ENCODE measurements around the gene PAPLN.

Gene PAPLN

DNA sequence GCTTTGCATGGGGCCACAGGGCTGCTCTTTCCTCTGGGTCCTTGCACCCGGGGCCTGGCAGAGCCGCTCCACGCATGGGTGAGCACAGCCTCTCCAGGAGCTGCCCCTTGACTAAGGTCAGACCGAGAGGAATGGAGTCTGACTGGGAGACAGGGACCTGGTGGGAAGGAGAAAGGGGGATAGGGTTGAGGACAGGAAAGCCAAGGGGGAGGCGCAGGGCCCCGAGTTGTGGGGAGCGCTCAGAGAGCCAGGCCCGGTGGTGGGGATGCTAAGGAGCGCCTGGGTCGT is 16.0 kb downstream of the PAPLN start:
- Histone ChIP-seq H2AK5ac (ENCODE audit: low read length) (no peak overlapping the region), H3K27me3 (ENCODE audit: insufficient read depth, low read length, poor library complexity) (no peaks in the 10 kb centered on the region), H3K79me1 (ENCODE audit: low read length) (no peaks in the 10 kb centered on the region), H3K23ac (ENCODE audit: low read length) (no peak overlapping the region), H4K5ac (ENCODE audit: low read length) (no peak overlapping the region), H3K18ac (ENCODE audit: low read length) (no peak overlapping the region), H3K4ac (ENCODE audit: low read depth, low read length) (no peak overlapping the region), H3K36me3 (ENCODE audit: control insufficient read depth, insufficient read depth, low read length) (no peaks in the 10 kb centered on the region), H3K79me2 (ENCODE audit: control insufficient read depth, insufficient read depth, low read length) (no peaks in the 10 kb centered on the region), H2BK15ac (replicated peaks; ENCODE audit: low read depth) (no peak overlapping the region), H3K27ac (ENCODE audit: low read depth, low read length) (no peak overlapping the region), H4K8ac (ENCODE audit: low read depth, low read length) (no peak overlapping the region), H3K9ac (ENCODE audit: low read length) (no peak overlapping the region), H2BK5ac (ENCODE audit: low read length) (no peak overlapping the region), H3K4me1 (ENCODE audit: control insufficient read depth, low read depth, low read length) (no peaks in the 10 kb centered on the region), H2BK120ac (ENCODE audit: low read depth, low read length) (no peak overlapping the region), H3K4me3 (ENCODE audit: low read length) (no peak overlapping the region), H3K4me2 (ENCODE audit: low read length) (no peak overlapping the region), H3K56ac (ENCODE audit: low read length) (no peak overlapping the region)
- DNase-seq: no peak
- WGBS (ENCODE audit: extremely low coverage, insufficient coverage, low lambda C conversion rate): no CpG with 5 or more reads among the region's 10 CpGs

- H2BK5ac ChIP-seq (ENCODE audit: low read length): no peak overlapping the region
Observed at GRCh38 chr14:73253721-73254120, 16.4 kb downstream of the PAPLN start.

GRCh38 chr14:73254247-73255004 is 17.1 kb downstream of the PAPLN start:
- Histone ChIP-seq H3K9ac (ENCODE audit: low read length) (no peak overlapping the region), H3K4ac (ENCODE audit: low read depth, low read length) (no peak overlapping the region), H3K27me3 (ENCODE audit: insufficient read depth, low read length, poor library complexity) (no peaks in the 10 kb centered on the region), H3K56ac (ENCODE audit: low read length) (no peak overlapping the region), H4K5ac (ENCODE audit: low read length) (no peak overlapping the region), H2AK5ac (ENCODE audit: low read length) (no peak overlapping the region), H3K4me1 (ENCODE audit: control insufficient read depth, low read depth, low read length) (no peaks in the 10 kb centered on the region), H3K18ac (ENCODE audit: low read length) (no peak overlapping the region), H3K27ac (ENCODE audit: low read depth, low read length) (no peak overlapping the region), H3K36me3 (ENCODE audit: control insufficient read depth, insufficient read depth, low read length) (no peaks in the 10 kb centered on the region), H3K4me2 (ENCODE audit: low read length) (no peak overlapping the region), H3K79me1 (ENCODE audit: low read length) (no peaks in the 10 kb centered on the region), H3K79me2 (ENCODE audit: control insufficient read depth, insufficient read depth, low read length) (no peaks in the 10 kb centered on the region), H2BK15ac (replicated peaks; ENCODE audit: low read depth) (no peak overlapping the region), H2BK5ac (ENCODE audit: low read length) (no peak overlapping the region), H3K23ac (ENCODE audit: low read length) (no peak overlapping the region), H3K4me3 (ENCODE audit: low read length) (no peak overlapping the region), H4K8ac (ENCODE audit: low read depth, low read length) (no peak overlapping the region), H2BK120ac (ENCODE audit: low read depth, low read length) (no peak overlapping the region)
- no CpG with 5 or more reads among the region's 28 CpGs for WGBS (ENCODE audit: extremely low coverage, insufficient coverage, low lambda C conversion rate)
- DNase-seq: no peak

More at GRCh38 chr14:73253721-73254120, 16.4 kb downstream of the PAPLN start:
- Histone ChIP-seq H3K27ac (ENCODE audit: low read depth, low read length) (no peak overlapping the region), H3K23ac (ENCODE audit: low read length) (no peak overlapping the region), H3K27me3 (ENCODE audit: insufficient read depth, low read length, poor library complexity) (no peaks in the 10 kb centered on the region), H3K4me2 (ENCODE audit: low read length) (no peak overlapping the region), H3K18ac (ENCODE audit: low read length) (no peak overlapping the region), H3K36me3 (ENCODE audit: control insufficient read depth, insufficient read depth, low read length) (no peaks in the 10 kb centered on the region), H4K5ac (ENCODE audit: low read length) (no peak overlapping the region), H4K8ac (ENCODE audit: low read depth, low read length) (no peak overlapping the region), H3K79me1 (ENCODE audit: low read length) (no peaks in the 10 kb centered on the region), H2BK120ac (ENCODE audit: low read depth, low read length) (no peak overlapping the region), H3K9ac (ENCODE audit: low read length) (no peak overlapping the region), H2BK15ac (replicated peaks; ENCODE audit: low read depth) (no peak overlapping the region), H2AK5ac (ENCODE audit: low read length) (no peak overlapping the region), H3K79me2 (ENCODE audit: control insufficient read depth, insufficient read depth, low read length) (no peaks in the 10 kb centered on the region), H3K4me3 (ENCODE audit: low read length) (no peak overlapping the region), H3K4me1 (ENCODE audit: control insufficient read depth, low read depth, low read length) (no peaks in the 10 kb centered on the region), H3K4ac (ENCODE audit: low read depth, low read length) (no peak overlapping the region), H3K56ac (ENCODE audit: low read length) (no peak overlapping the region)
- no peak for DNase-seq
- no CpG with 5 or more reads among the region's 12 CpGs for WGBS (ENCODE audit: extremely low coverage, insufficient coverage, low lambda C conversion rate)

GRCh38 chr14:73255005-73255400 is 17.7 kb downstream of the PAPLN start:
- Histone ChIP-seq H3K9ac (ENCODE audit: low read length) (no peak overlapping the region), H3K36me3 (ENCODE audit: control insufficient read depth, insufficient read depth, low read length) (no peaks in the 10 kb centered on the region), H3K4ac (ENCODE audit: low read depth, low read length) (no peak overlapping the region), H3K4me2 (ENCODE audit: low read length) (no peak overlapping the region), H3K56ac (ENCODE audit: low read length) (no peak overlapping the region), H4K5ac (ENCODE audit: low read length) (no peak overlapping the region), H4K8ac (ENCODE audit: low read depth, low read length) (no peak overlapping the region), H3K27ac (ENCODE audit: low read depth, low read length) (no peak overlapping the region), H3K4me3 (ENCODE audit: low read length) (no peak overlapping the region), H2AK5ac (ENCODE audit: low read length) (no peak overlapping the region), H2BK5ac (ENCODE audit: low read length) (no peak overlapping the region), H3K27me3 (ENCODE audit: insufficient read depth, low read length, poor library complexity) (no peaks in the 10 kb centered on the region), H3K18ac (ENCODE audit: low read length) (no peak overlapping the region), H2BK15ac (replicated peaks; ENCODE audit: low read depth) (no peak overlapping the region), H3K23ac (ENCODE audit: low read length) (no peak overlapping the region), H3K79me1 (ENCODE audit: low read length) (no peaks in the 10 kb centered on the region), H3K4me1 (ENCODE audit: control insufficient read depth, low read depth, low read length) (no peaks in the 10 kb centered on the region), H2BK120ac (ENCODE audit: low read depth, low read length) (no peak overlapping the region), H3K79me2 (ENCODE audit: control insufficient read depth, insufficient read depth, low read length) (no peaks in the 10 kb centered on the region)
- WGBS (ENCODE audit: extremely low coverage, insufficient coverage, low lambda C conversion rate): no CpG with 5 or more reads among the region's 6 CpGs
- DNase-seq: no peak

- Histone ChIP-seq H4K8ac (ENCODE audit: low read depth, low read length) (no peak overlapping the region), H3K9ac (ENCODE audit: low read length) (no peak overlapping the region), H3K4me3 (ENCODE audit: low read length) (no peak overlapping the region), H3K36me3 (ENCODE audit: control insufficient read depth, insufficient read depth, low read length) (no peaks in the 10 kb centered on the region), H3K79me2 (ENCODE audit: control insufficient read depth, insufficient read depth, low read length) (no peaks in the 10 kb centered on the region), H3K56ac (ENCODE audit: low read length) (no peak overlapping the region), H2BK120ac (ENCODE audit: low read depth, low read length) (no peak overlapping the region), H2AK5ac (ENCODE audit: low read length) (no peak overlapping the region), H4K5ac (ENCODE audit: low read length) (no peak overlapping the region), H3K27ac (ENCODE audit: low read depth, low read length) (no peak overlapping the region), H3K4me2 (ENCODE audit: low read length) (no peak overlapping the region), H3K18ac (ENCODE audit: low read length) (no peak overlapping the region), H3K4me1 (ENCODE audit: control insufficient read depth, low read depth, low read length) (no peaks in the 10 kb centered on the region), H3K27me3 (ENCODE audit: insufficient read depth, low read length, poor library complexity) (no peaks in the 10 kb centered on the region), H3K79me1 (ENCODE audit: low read length) (no peaks in the 10 kb centered on the region), H3K4ac (ENCODE audit: low read depth, low read length) (no peak overlapping the region), H3K23ac (ENCODE audit: low read length) (no peak overlapping the region), H2BK15ac (replicated peaks; ENCODE audit: low read depth) (no peak overlapping the region), H2BK5ac (ENCODE audit: low read length) (no peak overlapping the region)
- DNase-seq: no peak
- WGBS (ENCODE audit: extremely low coverage, insufficient coverage, low lambda C conversion rate): no CpG with 5 or more reads among the region's 9 CpGs
Observed at GRCh38 chr14:73255693-73256225, 18.5 kb downstream of the PAPLN start.

- H3K79me2 ChIP-seq (ENCODE audit: control insufficient read depth, insufficient read depth, low read length): no peaks in the 10 kb centered on the region
- H3K4ac ChIP-seq (ENCODE audit: low read depth, low read length): no peak overlapping the region
- no peak overlapping the region for H3K27ac ChIP-seq (ENCODE audit: low read depth, low read length)
- no peaks in the 10 kb centered on the region for H3K36me3 ChIP-seq (ENCODE audit: control insufficient read depth, insufficient read depth, low read length)
- no peak overlapping the region for H3K18ac ChIP-seq (ENCODE audit: low read length)
- no peak overlapping the region for H3K9ac ChIP-seq (ENCODE audit: low read length)
- H2BK15ac ChIP-seq (replicated peaks; ENCODE audit: low read depth): no peak overlapping the region
- H4K8ac ChIP-seq (ENCODE audit: low read depth, low read length): no peak overlapping the region
- no peaks in the 10 kb centered on the region for H3K79me1 ChIP-seq (ENCODE audit: low read length)
- no peak overlapping the region for H3K4me3 ChIP-seq (ENCODE audit: low read length)
- H2BK5ac ChIP-seq (ENCODE audit: low read length): no peak overlapping the region
- WGBS (ENCODE audit: extremely low coverage, insufficient coverage, low lambda C conversion rate): no CpG with 5 or more reads among the region's 4 CpGs
- no peak for DNase-seq
- H3K4me1 ChIP-seq (ENCODE audit: control insufficient read depth, low read depth, low read length): no peaks in the 10 kb centered on the region
- H3K56ac ChIP-seq (ENCODE audit: low read length): no peak overlapping the region
- H2AK5ac ChIP-seq (ENCODE audit: low read length): no peak overlapping the region
- no peak overlapping the region for H2BK120ac ChIP-seq (ENCODE audit: low read depth, low read length)
- H3K23ac ChIP-seq (ENCODE audit: low read length): no peak overlapping the region
- H3K4me2 ChIP-seq (ENCODE audit: low read length): no peak overlapping the region
- no peak overlapping the region for H4K5ac ChIP-seq (ENCODE audit: low read length)
- no peaks in the 10 kb centered on the region for H3K27me3 ChIP-seq (ENCODE audit: insufficient read depth, low read length, poor library complexity)
Observed at GRCh38 chr14:73258076-73258475, 20.8 kb downstream of the PAPLN start.

Measured in mesendoderm (in vitro differentiated cells).